Activated CD8-positive, alpha-beta memory T cell treated with anti-CD3 and anti-CD28 coated beads, Interleukin-2, amount 50 U/mL, for 4 hours (primary cell): ENCODE measurements around the gene C6orf52.

Source experiments
- DNase-seq: peaks from one replicate; pipeline ENCODE4 v3.0.0-alpha.2; 2020

The C6orf52 gene

GRCh38 chr6:10643201-10643651 is 51.2 kb downstream of the C6orf52 start:
- DNase-seq: no peak

DNA sequence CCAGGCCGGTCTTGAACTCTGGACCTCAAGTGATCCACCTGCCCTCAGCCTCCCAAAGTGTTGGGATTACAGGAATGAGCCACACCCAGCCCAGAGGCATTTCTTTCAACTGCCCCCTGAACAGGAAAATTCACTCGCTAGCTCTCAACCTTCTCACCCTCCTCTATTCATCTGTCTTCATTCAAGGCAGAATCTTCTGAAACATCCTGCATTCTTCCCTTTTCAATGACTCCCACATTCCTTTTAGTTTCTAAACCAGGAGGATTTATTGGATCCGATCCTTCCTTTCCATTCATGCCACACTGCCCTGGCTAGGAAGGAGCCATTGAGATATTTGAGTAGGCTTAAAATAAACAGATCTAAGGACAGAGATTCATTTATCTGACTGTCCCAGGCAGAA is 52.9 kb downstream of the C6orf52 start:
- DNase-seq: no peak

GRCh38 chr6:10640412-10640811 is 54.0 kb downstream of the C6orf52 start:
- DNase-seq: no peak

DNA sequence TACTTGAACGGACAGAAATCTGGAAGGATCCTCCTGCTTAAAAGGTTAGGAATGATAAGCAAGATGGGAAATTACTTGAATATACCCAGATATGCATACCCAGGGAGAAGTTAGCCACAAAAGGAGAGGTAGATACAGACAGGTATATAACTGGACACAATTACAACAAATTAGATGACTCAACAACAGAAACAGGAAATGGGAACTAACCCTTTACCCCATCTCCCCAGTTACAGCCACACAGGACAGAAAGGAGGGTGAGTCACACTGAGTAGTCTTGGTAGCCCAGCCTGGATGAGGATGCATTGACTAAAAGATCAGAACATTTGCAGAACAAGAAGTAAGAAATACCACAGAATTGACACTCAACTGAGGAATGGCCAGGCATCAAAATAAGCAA is 61.2 kb downstream of the C6orf52 start:
- DNase-seq: no peak

- no peak for DNase-seq
Measured at GRCh38 chr6:10630178-10630577, 64.2 kb downstream of the C6orf52 start.

- no peak for DNase-seq
Measured at GRCh38 chr6:10627800-10628199, 66.6 kb downstream of the C6orf52 start.

DNA sequence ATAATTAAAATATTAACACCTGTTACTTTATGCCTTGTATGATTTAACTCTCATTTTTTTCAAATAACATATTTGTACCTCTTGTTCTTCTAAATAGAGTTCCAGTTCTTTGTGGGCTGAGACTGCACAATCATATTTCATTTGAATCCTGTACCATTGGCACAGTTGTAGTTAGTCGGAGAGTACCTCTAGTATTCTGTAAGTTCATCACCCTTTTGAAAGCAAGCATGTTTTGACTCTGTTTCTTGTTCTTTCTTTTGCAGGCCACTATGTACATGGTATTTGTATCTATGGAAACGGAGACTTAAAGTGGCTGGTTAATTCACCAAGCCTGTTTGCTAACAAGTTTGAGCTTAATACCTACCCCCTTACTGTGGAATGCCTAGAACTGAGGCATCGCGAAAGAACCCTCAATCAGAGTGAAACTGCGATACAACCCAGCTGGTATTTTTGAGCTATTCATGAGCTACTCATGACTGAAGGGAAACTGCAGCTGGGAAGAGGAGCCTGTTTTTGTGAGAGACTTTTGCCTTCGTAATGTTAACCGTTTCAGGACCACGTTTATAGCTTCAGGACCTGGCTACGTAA is 68.2 kb downstream of the C6orf52 start:
- no peak for DNase-seq

DNA sequence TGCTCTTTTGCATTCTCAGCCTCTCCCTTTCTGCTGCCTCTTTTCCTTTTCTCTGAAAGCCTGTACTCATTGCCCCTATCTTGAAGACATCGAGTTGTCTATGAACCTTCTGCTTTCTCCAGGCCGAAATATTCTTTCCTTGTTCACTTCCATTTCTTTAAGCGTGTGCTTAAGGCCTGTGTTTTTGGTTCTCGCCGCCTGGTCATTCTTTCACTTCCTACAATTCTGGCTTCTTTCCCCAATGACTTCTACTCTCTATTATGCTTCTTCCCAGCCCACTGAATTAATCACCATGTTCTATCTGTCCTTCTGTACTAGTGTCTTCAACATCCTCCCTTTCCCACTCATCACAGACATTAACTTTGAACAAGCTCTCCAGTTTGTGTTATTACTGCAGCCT is 69.6 kb downstream of the C6orf52 start:
- no peak for DNase-seq

DNA sequence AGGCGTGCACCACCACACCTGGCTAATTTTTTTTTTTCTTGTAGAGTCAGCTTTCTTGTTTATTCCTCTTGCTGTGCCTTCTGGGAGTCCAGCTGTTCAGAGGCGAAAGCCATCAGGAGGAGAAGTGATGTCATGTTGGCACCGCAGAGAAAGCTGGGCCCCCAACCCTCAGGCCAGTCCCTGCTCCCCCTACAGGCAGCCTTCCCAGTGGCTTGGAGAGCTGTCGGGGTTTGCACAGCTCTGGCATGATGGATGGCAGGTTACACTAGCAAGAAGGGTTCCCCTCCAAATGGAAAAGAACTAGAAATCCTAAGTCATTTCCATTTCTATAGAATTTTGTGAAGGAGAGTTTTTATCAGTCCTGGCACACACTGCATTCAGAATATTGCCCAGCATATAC is 72.6 kb downstream of the C6orf52 start:
- DNase-seq: no peak
